Fibroblast of pulmonary artery (primary cell): ENCODE results near the gene SEC16B.

Experiments
- DNase-seq: peaks from one replicate; pipeline ENCODE4 v3.0.0-alpha.2; 2010; ENCODE audit warnings: low read depth
- H3K4me3 ChIP-seq: replicated peaks from 2 replicates; pipeline ENCODE4 v1.5.1; 2011; ENCODE audit warnings: low read depth, mild to moderate bottlenecking, control low read depth, low read length, moderate library complexity
- CTCF ChIP-seq: IDR thresholded peaks from 2 replicates; pipeline ENCODE4 v1.5.1; 2011; ENCODE audit warnings: mild to moderate bottlenecking, control low read depth, low read length, inconsistent platforms; ENCODE audit errors: missing control alignments

Gene SEC16B

GRCh38 chr1:177935638-177936415, 34.0 kb downstream of the SEC16B start:
- DNase-seq: no peak
- H3K4me3 ChIP-seq: no peak overlapping the region
- no peak for TF ChIP-seq CTCF

GRCh38 chr1:177934927-177935326, 34.9 kb downstream of the SEC16B start:
- no peak for DNase-seq
- TF ChIP-seq CTCF: no peak
- H3K4me3 ChIP-seq: no peak overlapping the region

- no peak overlapping the region for H3K4me3 ChIP-seq
- no peak for DNase-seq
- no peak for TF ChIP-seq CTCF
These were observed 35.4 kb downstream of the SEC16B start for GRCh38 chr1:177934461-177934860.

GRCh38 chr1:177933881-177934280, 36.0 kb downstream of the SEC16B start:
- no peak overlapping the region for H3K4me3 ChIP-seq
- TF ChIP-seq CTCF: no peak
- DNase-seq: peak; percentile 28

- no peak for DNase-seq
- H3K4me3 ChIP-seq: no peak overlapping the region
- TF ChIP-seq CTCF: no peak
These were observed 37.7 kb downstream of the SEC16B start for GRCh38 chr1:177932123-177932522.

- no peak overlapping the region for H3K4me3 ChIP-seq
- DNase-seq: no peak
- TF ChIP-seq CTCF: no peak
These were observed 40.9 kb downstream of the SEC16B start for GRCh38 chr1:177928952-177929351.

GRCh38 chr1:177928194-177928593, 41.7 kb downstream of the SEC16B start:
- no peak overlapping the region for H3K4me3 ChIP-seq
- no peak for DNase-seq
- TF ChIP-seq CTCF: peak; percentile 27
